Measurements from ENCODE around the gene SLC4A3. TPM values are rescaled to one million over a fixed set of nuclear protein-coding genes. Genes with fewer than 3 reads are reported as not detected.

SLC4A3 gene
- total and polyA plus RNA-seq, 5 donors from 2014 or later, result not detected

DNA sequence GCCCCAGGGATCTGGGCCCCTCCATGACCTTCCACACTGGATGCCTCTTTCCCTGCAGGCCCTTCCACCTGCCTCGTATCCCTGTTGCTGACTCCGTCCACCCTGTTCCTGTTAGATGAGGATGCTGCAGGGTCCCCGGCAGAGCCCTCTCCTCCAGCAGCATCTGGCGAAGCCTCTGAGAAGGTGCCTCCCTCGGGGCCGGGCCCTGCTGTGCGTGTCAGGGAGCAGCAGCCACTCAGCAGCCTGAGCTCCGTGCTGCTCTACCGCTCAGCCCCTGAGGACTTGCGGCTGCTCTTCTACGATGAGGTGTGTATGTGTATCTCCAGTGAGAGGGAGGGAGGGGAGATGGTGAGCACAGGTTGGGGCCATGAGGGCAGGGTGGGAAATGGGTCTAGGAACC is 12.4 kb upstream of the SLC4A3 start:
- H3K4me3 ChIP-seq (ENCODE audit: low read depth, low read length), result no peak overlapping the region
- no peaks in the 10 kb centered on the region for H3K9me3 Mint-ChIP-seq
- H3K4me3 Mint-ChIP-seq, result peak overlapping the region in 2 of 4 donors; percentile 11 to 36
- DNase-seq (no peak), ATAC-seq (ENCODE audit: low read depth in 2 of 2) (no peak)
- no peaks in the 10 kb centered on the region for H3K9me3 ChIP-seq (ENCODE audit: control insufficient read depth in 2 of 2, low read length in 2 of 2)
- H3K27me3 Mint-ChIP-seq, result no peaks in the 10 kb centered on the region
- peaks cover 18% of the 10 kb centered on the region for H3K36me3 ChIP-seq (ENCODE audit: control insufficient read depth, insufficient read depth, low read length)
- peak overlapping the region in 1 of 3 donors; percentile 62 for H3K27ac Mint-ChIP-seq
- H3K4me1 Mint-ChIP-seq, result peaks cover 0 to 15% (median 6%) of the 10 kb centered on the region in 4 donors
- H3K36me3 Mint-ChIP-seq, result peaks cover 29% of the 10 kb centered on the region
- H3K27ac ChIP-seq (ENCODE audit: insufficient read depth, low read length, poor library complexity, severe bottlenecking), result no peak overlapping the region
- H3K27me3 ChIP-seq (ENCODE audit: control insufficient read depth, insufficient read depth, low read length), result no peaks in the 10 kb centered on the region
- no peaks in the 10 kb centered on the region for H3K4me1 ChIP-seq (ENCODE audit: control insufficient read depth, insufficient read depth, low read length, poor library complexity, severe bottlenecking)

DNA sequence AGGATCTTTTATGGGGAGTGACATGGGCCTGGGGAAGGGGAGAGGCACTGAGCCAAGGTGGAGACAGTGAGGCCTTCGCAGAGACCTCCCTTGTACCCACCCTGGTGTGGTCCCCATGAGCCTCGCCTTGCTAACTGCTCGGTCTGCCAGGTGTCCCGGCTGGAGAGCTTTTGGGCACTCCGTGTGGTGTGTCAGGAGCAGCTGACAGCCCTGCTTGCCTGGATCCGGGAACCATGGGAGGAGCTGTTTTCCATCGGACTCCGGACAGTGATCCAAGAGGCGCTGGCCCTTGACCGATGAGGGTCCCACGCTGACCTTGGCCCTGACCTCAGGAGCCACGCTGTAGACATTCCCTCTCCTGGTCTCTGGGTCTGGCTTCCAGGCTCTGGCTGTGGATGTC is 11.5 kb upstream of the SLC4A3 start:
- H3K36me3 ChIP-seq (ENCODE audit: control insufficient read depth, insufficient read depth, low read length), result peaks cover 16% of the 10 kb centered on the region
- no peak overlapping the region for H3K27ac ChIP-seq (ENCODE audit: insufficient read depth, low read length, poor library complexity, severe bottlenecking)
- Mint-ChIP-seq H3K9me3 (no peaks in the 10 kb centered on the region), H3K27ac (no peak overlapping the region), H3K4me3 (no peak overlapping the region), H3K4me1 (peaks cover 0 to 15% (median 6%) of the 10 kb centered on the region in 4 donors), H3K27me3 (peaks cover 5% of the 10 kb centered on the region), H3K36me3 (peaks cover 25% of the 10 kb centered on the region)
- H3K4me1 ChIP-seq (ENCODE audit: control insufficient read depth, insufficient read depth, low read length, poor library complexity, severe bottlenecking), result no peaks in the 10 kb centered on the region
- no peak overlapping the region for H3K4me3 ChIP-seq (ENCODE audit: low read depth, low read length)
- ATAC-seq (ENCODE audit: low read depth in 2 of 2) (no peak), DNase-seq (no peak)
- no peaks in the 10 kb centered on the region for H3K27me3 ChIP-seq (ENCODE audit: control insufficient read depth, insufficient read depth, low read length)
- no peaks in the 10 kb centered on the region for H3K9me3 ChIP-seq (ENCODE audit: control insufficient read depth in 2 of 2, low read length in 2 of 2)

DNA sequence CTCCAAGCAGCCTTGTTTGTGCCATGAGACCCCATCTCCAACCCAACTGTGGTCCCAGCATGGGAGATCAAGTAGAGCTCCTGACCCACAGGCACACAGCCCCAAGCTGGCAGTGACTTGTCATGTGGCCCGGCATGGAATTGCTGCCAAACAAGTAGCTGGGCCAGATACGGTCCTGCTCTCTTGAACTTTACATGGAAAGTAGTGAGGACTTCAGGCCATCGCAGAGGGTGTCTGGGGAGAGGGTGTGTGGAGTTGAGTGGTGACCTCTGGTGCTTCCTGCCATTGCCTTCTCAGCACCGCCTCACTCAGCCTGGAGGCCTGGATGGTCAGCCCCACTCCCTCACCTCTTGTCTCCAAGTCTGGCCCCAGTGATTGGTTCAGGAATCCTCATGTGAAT is 10.9 kb upstream of the SLC4A3 start:
- H3K9me3 Mint-ChIP-seq, result no peaks in the 10 kb centered on the region
- H3K36me3 Mint-ChIP-seq, result peaks cover 19% of the 10 kb centered on the region
- no peak overlapping the region for H3K4me3 Mint-ChIP-seq
- no peak overlapping the region for H3K4me3 ChIP-seq (ENCODE audit: low read depth, low read length)
- peaks cover 0 to 12% (median 6%) of the 10 kb centered on the region in 4 donors for H3K4me1 Mint-ChIP-seq
- no peak for DNase-seq
- peaks cover 5% of the 10 kb centered on the region for H3K27me3 Mint-ChIP-seq
- ATAC-seq (ENCODE audit: low read depth in 2 of 2), result no peak
- no peaks in the 10 kb centered on the region for H3K27me3 ChIP-seq (ENCODE audit: control insufficient read depth, insufficient read depth, low read length)
- H3K27ac ChIP-seq (ENCODE audit: insufficient read depth, low read length, poor library complexity, severe bottlenecking), result no peak overlapping the region
- no peaks in the 10 kb centered on the region for H3K4me1 ChIP-seq (ENCODE audit: control insufficient read depth, insufficient read depth, low read length, poor library complexity, severe bottlenecking)
- H3K36me3 ChIP-seq (ENCODE audit: control insufficient read depth, insufficient read depth, low read length), result peaks cover 15% of the 10 kb centered on the region
- H3K27ac Mint-ChIP-seq, result peak overlapping the region in 1 of 3 donors; percentile 43
- no peaks in the 10 kb centered on the region for H3K9me3 ChIP-seq (ENCODE audit: control insufficient read depth in 2 of 2, low read length in 2 of 2)

DNA sequence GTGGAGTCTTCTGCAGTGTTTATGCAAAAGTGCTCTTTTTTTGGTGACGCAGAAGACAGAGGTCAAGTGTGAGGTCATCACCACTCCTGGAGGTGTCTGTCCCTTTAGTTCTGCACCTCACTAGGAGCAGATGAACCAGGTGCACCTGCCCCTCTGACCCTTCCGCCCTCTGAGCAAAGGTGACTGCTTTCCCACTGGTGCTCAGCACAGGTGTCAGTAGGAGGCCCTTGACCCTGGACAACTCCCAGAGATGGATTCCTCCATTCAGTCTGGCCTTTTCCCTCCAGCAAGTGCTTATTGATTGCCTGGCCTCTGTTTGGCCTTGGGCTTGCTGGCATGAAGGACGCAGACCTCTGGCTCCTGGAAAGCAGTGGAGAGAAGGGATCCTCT is 8.7 kb upstream of the SLC4A3 start:
- ATAC-seq (ENCODE audit: low read depth in 2 of 2) (no peak), DNase-seq (no peak)
- H3K36me3 ChIP-seq (ENCODE audit: control insufficient read depth, insufficient read depth, low read length), result peaks cover 8% of the 10 kb centered on the region
- Mint-ChIP-seq H3K4me3 (no peak overlapping the region), H3K4me1 (peaks cover 0 to 3% (median 0%) of the 10 kb centered on the region in 4 donors), H3K27me3 (peaks cover 14% of the 10 kb centered on the region), H3K9me3 (no peaks in the 10 kb centered on the region), H3K27ac (no peak overlapping the region), H3K36me3 (peaks cover 11% of the 10 kb centered on the region)
- no peaks in the 10 kb centered on the region for H3K4me1 ChIP-seq (ENCODE audit: control insufficient read depth, insufficient read depth, low read length, poor library complexity, severe bottlenecking)
- no peaks in the 10 kb centered on the region for H3K9me3 ChIP-seq (ENCODE audit: control insufficient read depth in 2 of 2, low read length in 2 of 2)
- no peak overlapping the region for H3K27ac ChIP-seq (ENCODE audit: insufficient read depth, low read length, poor library complexity, severe bottlenecking)
- H3K4me3 ChIP-seq (ENCODE audit: low read depth, low read length), result no peak overlapping the region
- H3K27me3 ChIP-seq (ENCODE audit: control insufficient read depth, insufficient read depth, low read length), result peaks cover 5% of the 10 kb centered on the region

DNA sequence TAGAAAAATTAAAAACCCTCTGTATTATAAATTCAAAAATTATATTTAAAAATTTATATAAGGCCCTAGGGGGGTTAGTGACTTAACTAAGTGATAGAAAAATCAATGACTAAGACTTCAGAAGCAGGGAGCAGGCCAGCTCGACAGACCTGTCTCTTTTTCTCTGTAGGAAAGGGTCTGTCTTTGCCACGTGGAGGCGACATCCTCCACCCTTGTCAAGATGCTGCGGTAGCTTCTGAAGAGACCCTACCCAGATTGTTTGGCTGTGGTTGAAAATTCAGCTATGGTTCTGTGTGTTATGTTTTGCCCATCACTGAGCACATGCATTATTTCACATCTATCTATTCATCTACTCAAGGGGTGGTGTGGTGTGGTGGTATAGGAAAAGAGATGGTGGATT is 8.2 kb upstream of the SLC4A3 start:
- Mint-ChIP-seq H3K36me3 (peaks cover 10% of the 10 kb centered on the region), H3K27me3 (peaks cover 14% of the 10 kb centered on the region), H3K27ac (no peak overlapping the region), H3K4me1 (peaks cover 0 to 3% (median 0%) of the 10 kb centered on the region in 4 donors), H3K4me3 (no peak overlapping the region), H3K9me3 (no peaks in the 10 kb centered on the region)
- H3K27me3 ChIP-seq (ENCODE audit: control insufficient read depth, insufficient read depth, low read length), result peaks cover 5% of the 10 kb centered on the region
- no peak overlapping the region for H3K27ac ChIP-seq (ENCODE audit: insufficient read depth, low read length, poor library complexity, severe bottlenecking)
- H3K4me1 ChIP-seq (ENCODE audit: control insufficient read depth, insufficient read depth, low read length, poor library complexity, severe bottlenecking), result no peaks in the 10 kb centered on the region
- H3K4me3 ChIP-seq (ENCODE audit: low read depth, low read length), result no peak overlapping the region
- peaks cover 8% of the 10 kb centered on the region for H3K36me3 ChIP-seq (ENCODE audit: control insufficient read depth, insufficient read depth, low read length)
- ATAC-seq (ENCODE audit: low read depth in 2 of 2) (no peak), DNase-seq (no peak)
- no peaks in the 10 kb centered on the region for H3K9me3 ChIP-seq (ENCODE audit: control insufficient read depth in 2 of 2, low read length in 2 of 2)

DNA sequence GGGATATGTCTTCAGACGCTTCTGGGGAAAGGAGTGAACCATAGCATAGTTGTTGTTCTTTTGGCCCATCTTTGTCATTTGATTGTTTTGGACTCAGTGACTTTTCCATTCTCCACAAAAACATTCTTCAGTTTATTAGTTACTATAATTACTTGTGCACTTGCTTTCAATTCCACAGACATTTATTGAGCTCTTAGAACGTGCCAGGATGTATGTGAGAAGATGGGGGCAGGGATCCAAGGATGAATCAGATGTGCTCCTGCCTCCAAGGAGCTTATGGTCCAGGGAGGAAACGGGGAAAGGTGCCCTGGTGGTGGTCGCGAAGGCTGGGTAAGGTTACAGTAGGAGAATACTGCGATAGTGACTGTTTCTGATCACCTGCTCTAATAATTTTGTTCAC is 6.9 kb upstream of the SLC4A3 start:
- H3K36me3 Mint-ChIP-seq, result no peaks in the 10 kb centered on the region
- H3K4me1 ChIP-seq (ENCODE audit: control insufficient read depth, insufficient read depth, low read length, poor library complexity, severe bottlenecking), result no peaks in the 10 kb centered on the region

DNA sequence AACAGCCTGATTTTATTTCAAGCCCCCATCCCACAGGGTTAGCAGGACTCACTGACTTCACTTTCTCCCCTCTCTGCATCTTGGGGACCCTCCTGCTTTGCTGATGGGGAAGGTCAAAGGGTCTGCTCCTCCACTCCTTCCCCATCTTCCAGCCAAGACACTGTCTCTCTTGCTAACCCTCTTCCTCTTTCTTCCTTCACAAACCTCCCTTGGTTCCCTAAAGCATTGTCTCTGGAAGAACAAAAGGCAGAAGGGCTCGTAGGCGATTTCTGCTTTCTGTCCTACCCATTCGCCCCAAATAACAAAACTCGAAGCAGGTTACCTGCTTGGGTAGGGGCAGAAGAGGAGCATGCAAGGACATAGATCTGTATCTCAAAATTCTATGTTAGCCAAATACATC is 5.5 kb upstream of the SLC4A3 start:
- H3K36me3 Mint-ChIP-seq, result peaks cover 3% of the 10 kb centered on the region

More for the DNA sequence above, 6.9 kb upstream of the SLC4A3 start:
- no peak for DNase-seq
- Histone ChIP-seq H3K36me3 (ENCODE audit: control insufficient read depth, insufficient read depth, low read length) (peaks cover 4% of the 10 kb centered on the region), H3K27ac (ENCODE audit: insufficient read depth, low read length, poor library complexity, severe bottlenecking) (no peak overlapping the region), H3K4me3 (ENCODE audit: low read depth, low read length) (no peak overlapping the region), H3K27me3 (ENCODE audit: control insufficient read depth, insufficient read depth, low read length) (peaks cover 6% of the 10 kb centered on the region), H3K9me3 (ENCODE audit: control insufficient read depth in 2 of 2, low read length in 2 of 2) (no peaks in the 10 kb centered on the region)
- Mint-ChIP-seq H3K4me1 (no peaks in the 10 kb centered on the region), H3K27me3 (peaks cover 25% of the 10 kb centered on the region), H3K4me3 (no peak overlapping the region), H3K27ac (no peak overlapping the region), H3K9me3 (no peaks in the 10 kb centered on the region)
- ATAC-seq (ENCODE audit: low read depth in 2 of 2), result no peak

DNA sequence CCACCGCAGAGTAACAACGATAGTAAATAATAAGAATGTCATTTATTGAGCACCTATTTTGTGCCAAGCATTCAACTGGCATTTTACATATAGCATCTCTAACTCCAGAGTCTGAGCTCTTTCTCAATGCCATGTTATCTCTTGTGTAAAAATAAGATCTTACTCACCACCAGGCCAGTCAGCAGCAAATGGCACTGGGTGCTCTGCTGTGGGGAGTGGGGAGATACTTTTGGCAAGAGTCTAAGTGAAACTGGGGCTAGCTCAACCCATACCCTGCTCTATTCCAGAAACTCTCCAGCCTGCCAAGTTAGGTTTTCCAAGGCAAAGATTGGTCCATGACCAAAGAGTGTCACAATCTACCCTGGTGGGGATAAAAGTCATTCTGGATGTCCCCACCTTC is 5.0 kb upstream of the SLC4A3 start:
- Mint-ChIP-seq H3K9me3 (no peaks in the 10 kb centered on the region), H3K27ac (no peak overlapping the region), H3K4me1 (peaks cover 0 to 7% (median 0%) of the 10 kb centered on the region in 4 donors), H3K27me3 (peaks cover 38% of the 10 kb centered on the region), H3K4me3 (no peak overlapping the region), H3K36me3 (peaks cover 4% of the 10 kb centered on the region)
- no peak for DNase-seq
- no peak for ATAC-seq (ENCODE audit: low read depth in 2 of 2)
- H3K4me1 ChIP-seq (ENCODE audit: control insufficient read depth, insufficient read depth, low read length, poor library complexity, severe bottlenecking), result no peaks in the 10 kb centered on the region
- H3K27ac ChIP-seq (ENCODE audit: insufficient read depth, low read length, poor library complexity, severe bottlenecking), result no peak overlapping the region
- peaks cover 12% of the 10 kb centered on the region for H3K27me3 ChIP-seq (ENCODE audit: control insufficient read depth, insufficient read depth, low read length)
- no peaks in the 10 kb centered on the region for H3K9me3 ChIP-seq (ENCODE audit: control insufficient read depth in 2 of 2, low read length in 2 of 2)
- H3K36me3 ChIP-seq (ENCODE audit: control insufficient read depth, insufficient read depth, low read length), result no peaks in the 10 kb centered on the region
- H3K4me3 ChIP-seq (ENCODE audit: low read depth, low read length), result no peak overlapping the region

More for the DNA sequence above, 5.5 kb upstream of the SLC4A3 start:
- H3K27ac ChIP-seq (ENCODE audit: insufficient read depth, low read length, poor library complexity, severe bottlenecking), result no peak overlapping the region
- H3K9me3 ChIP-seq (ENCODE audit: control insufficient read depth in 2 of 2, low read length in 2 of 2), result no peaks in the 10 kb centered on the region
- Mint-ChIP-seq H3K4me3 (no peak overlapping the region), H3K9me3 (no peaks in the 10 kb centered on the region), H3K27ac (peak overlapping the region in 1 of 3 donors; percentile 65), H3K4me1 (peaks cover 0 to 5% (median 0%) of the 10 kb centered on the region in 4 donors), H3K27me3 (peaks cover 35% of the 10 kb centered on the region)
- DNase-seq (no peak), ATAC-seq (ENCODE audit: low read depth in 2 of 2) (no peak)
- no peaks in the 10 kb centered on the region for H3K4me1 ChIP-seq (ENCODE audit: control insufficient read depth, insufficient read depth, low read length, poor library complexity, severe bottlenecking)
- H3K27me3 ChIP-seq (ENCODE audit: control insufficient read depth, insufficient read depth, low read length), result peaks cover 11% of the 10 kb centered on the region
- no peaks in the 10 kb centered on the region for H3K36me3 ChIP-seq (ENCODE audit: control insufficient read depth, insufficient read depth, low read length)
- no peak overlapping the region for H3K4me3 ChIP-seq (ENCODE audit: low read depth, low read length)
